Ovary (tissue), 9 donors: ENCODE data around the gene CEACAM7. TPM values are rescaled to one million over a fixed set of nuclear protein-coding genes. Genes with fewer than 3 reads are reported as not detected.

Experiments used
- DNase-seq, 5 donors: peaks; one replicate each; pipeline ENCODE4 v3.0.0-alpha.2; 2019 to 2020
- H3K27ac ChIP-seq, 2 donors: fragments of 200-600 bp; one replicate each; pipeline versions ENCODE4 v1.5.1 to v1.8.0; 2019 to 2022
- H3K27me3 ChIP-seq: fragments of 200-600 bp; one replicate; pipeline ENCODE4 v1.8.0; 2022
- H3K36me3 ChIP-seq: fragments of 200-600 bp; sonication (generic); one replicate; pipeline ENCODE4 v1.5.1; 2019
- H3K4me1 ChIP-seq: one replicate; pipeline ENCODE4 v1.8.1; 2013; ENCODE audit warnings: mild to moderate bottlenecking, moderate library complexity; ENCODE audit not compliant: insufficient read depth
- H3K4me3 ChIP-seq: fragments of 200-600 bp; sonication (generic); one replicate; pipeline ENCODE4 v1.5.1; 2017
- H3K9me3 ChIP-seq, 2 donors: fragments of 200-600 bp in 1 of 2; sonication (generic) in 1 of 2; one replicate each; pipeline versions ENCODE4 v1.5.1 to v1.8.1; 2013 to 2019; ENCODE audit warnings: mild to moderate bottlenecking in 1 of 2, moderate library complexity in 1 of 2
- EP300 ChIP-seq: sonication (generic); formaldehyde crosslinking; IDR thresholded peaks from one replicate; pipeline ENCODE4 v1.6.1; 2017; ENCODE audit warnings: antibody characterized with exemption
- POLR2A ChIP-seq: fragments of 450-650 bp; IDR thresholded peaks from one replicate; pipeline ENCODE4 v1.6.1; 2017; ENCODE audit warnings: antibody characterized with exemption, mild to moderate bottlenecking, moderate library complexity
- WGBS, 3 donors: extraction: QIAGEN DNeasy Blood & Tissue Kit in 1 of 3; methylation state at CpG; one replicate each; pipeline versions ENCODE4 v1.1.5 to v1.1.7; 2013 to 2017; 5-methylcytosine and 5-hydroxymethylcytosine counted together
- intact Hi-C, 4 donors: fragments of 100-400 bp; cut with DNase I; formaldehyde crosslinking; loops; one replicate each; pipeline versions ENCODE4 v1.11.0 to v1.15.1; 2022 to 2023
- polyA plus RNA-seq, 2 donors: library from polyadenylated mRNA; stranded (reverse); fragments of 200-250 nt in 1 of 2; fragments of 350-450 nt in 1 of 2; fragmentation: Illumina TruSeq in 1 of 2; extraction: RNeasy Lipid Tissue Mini Kit (QIAGEN cat#74804) in 1 of 2; gene quantifications; one replicate each; pipeline ENCODE4 v1.2.3, GENCODE V29; 2013 to 2014
- total RNA-seq, 7 donors: library from RNA; depleted of rRNA in 2 of 7; stranded (reverse); fragments of >200 nt in 2 of 7; fragmentation: NEBNext Ultra II Directional in 3 of 7; extraction: Animal tissue kit (Norgen Biotek cat#: 25700) in 3 of 7; gene quantifications; one replicate each; pipeline versions ENCODE4 v1.1.0 to v1.2.4, GENCODE V29; 2016 to 2023
- TF ChIP-seq, protein P1 (sequence below), 3 donors: fragments of 450-650 bp in 2 of 3; fragments of 200-600 bp in 1 of 3; IDR thresholded peaks; one replicate each; pipeline versions ENCODE4 v1.5.1 to v1.8.0; 2016 to 2022; ENCODE audit warnings: antibody characterized with exemption in 3 of 3, mild to moderate bottlenecking in 1 of 3
- donor health status: DM: no; HTN: no; CAD: no; lungs with moderate emphysema.
- donor health status: DM: no; HTN: no; CAD: no.
- donor health status: Bipolar disorder and iron deficiency.
- donor health status: DM: yes; HTN: yes; CAD: no.
- donor health status: DM: no; HTN: no; CAD: no.
- donor health status: DM: yes; HTN: yes; CAD: no.

Gene CEACAM7
- total and polyA plus RNA-seq, 9 donors = 0.08 to 0.55 TPM; not detected in 7

DNA sequence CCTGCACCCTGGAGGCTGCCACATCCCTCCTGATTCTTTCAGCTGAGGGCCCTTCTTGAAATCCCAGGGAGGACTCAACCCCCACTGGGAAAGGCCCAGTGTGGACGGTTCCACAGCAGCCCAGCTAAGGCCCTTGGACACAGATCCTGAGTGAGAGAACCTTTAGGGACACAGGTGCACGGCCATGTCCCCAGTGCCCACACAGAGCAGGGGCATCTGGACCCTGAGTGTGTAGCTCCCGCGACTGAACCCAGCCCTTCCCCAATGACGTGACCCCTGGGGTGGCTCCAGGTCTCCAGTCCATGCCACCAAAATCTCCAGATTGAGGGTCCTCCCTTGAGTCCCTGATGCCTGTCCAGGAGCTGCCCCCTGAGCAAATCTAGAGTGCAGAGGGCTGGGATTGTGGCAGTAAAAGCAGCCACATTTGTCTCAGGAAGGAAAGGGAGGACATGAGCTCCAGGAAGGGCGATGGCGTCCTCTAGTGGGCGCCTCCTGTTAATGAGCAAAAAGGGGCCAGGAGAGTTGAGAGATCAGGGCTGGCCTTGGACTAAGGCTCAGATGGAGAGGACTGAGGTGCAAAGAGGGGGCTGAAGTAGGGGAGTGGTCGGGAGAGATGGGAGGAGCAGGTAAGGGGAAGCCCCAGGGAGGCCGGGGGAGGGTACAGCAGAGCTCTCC lies 13.5 kb upstream of the CEACAM7 start:
- WGBS, 3 donors = 36 to 42% (median 39%) methylated on average over 10 of the region's 10 CpGs
- Histone ChIP-seq H3K4me1 (no peaks in the 10 kb centered on the region), H3K27ac (no peak overlapping the region), H3K4me3 (no peak overlapping the region), H3K9me3 (no peaks in the 10 kb centered on the region), H3K36me3 (no peaks in the 10 kb centered on the region), H3K27me3 (no peaks in the 10 kb centered on the region)
- intact Hi-C loops = no loop called here
- no peak for TF ChIP-seq POLR2A
- TF ChIP-seq EP300 = no peak
- DNase-seq = no peak

DNA sequence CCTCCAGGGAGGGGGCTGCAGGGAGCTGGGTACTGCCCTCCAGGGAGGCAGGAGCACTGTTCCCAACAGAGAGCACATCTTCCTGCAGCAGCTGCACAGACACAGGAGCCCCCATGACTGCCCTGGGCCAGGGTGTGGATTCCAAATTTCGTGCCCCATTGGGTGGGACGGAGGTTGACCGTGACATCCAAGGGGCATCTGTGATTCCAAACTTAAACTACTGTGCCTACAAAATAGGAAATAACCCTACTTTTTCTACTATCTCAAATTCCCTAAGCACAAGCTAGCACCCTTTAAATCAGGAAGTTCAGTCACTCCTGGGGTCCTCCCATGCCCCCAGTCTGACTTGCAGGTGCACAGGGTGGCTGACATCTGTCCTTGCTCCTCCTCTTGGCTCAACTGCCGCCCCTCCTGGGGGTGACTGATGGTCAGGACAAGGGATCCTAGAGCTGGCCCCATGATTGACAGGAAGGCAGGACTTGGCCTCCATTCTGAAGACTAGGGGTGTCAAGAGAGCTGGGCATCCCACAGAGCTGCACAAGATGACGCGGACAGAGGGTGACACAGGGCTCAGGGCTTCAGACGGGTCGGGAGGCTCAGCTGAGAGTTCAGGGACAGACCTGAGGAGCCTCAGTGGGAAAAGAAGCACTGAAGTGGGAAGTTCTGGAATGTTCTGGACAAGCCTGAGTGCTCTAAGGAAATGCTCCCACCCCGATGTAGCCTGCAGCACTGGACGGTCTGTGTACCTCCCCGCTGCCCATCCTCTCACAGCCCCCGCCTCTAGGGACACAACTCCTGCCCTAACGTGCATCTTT lies 12.5 kb upstream of the CEACAM7 start:
- Histone ChIP-seq H3K4me1 (no peaks in the 10 kb centered on the region), H3K27me3 (no peaks in the 10 kb centered on the region), H3K4me3 (no peak overlapping the region), H3K9me3 (no peaks in the 10 kb centered on the region), H3K27ac (no peak overlapping the region), H3K36me3 (no peaks in the 10 kb centered on the region)
- no peak for DNase-seq
- intact Hi-C loops = no loop called here
- 72 to 79% (median 73%) methylated on average over 13 of the region's 13 CpGs for WGBS, 3 donors
- TF ChIP-seq, protein P1, sequence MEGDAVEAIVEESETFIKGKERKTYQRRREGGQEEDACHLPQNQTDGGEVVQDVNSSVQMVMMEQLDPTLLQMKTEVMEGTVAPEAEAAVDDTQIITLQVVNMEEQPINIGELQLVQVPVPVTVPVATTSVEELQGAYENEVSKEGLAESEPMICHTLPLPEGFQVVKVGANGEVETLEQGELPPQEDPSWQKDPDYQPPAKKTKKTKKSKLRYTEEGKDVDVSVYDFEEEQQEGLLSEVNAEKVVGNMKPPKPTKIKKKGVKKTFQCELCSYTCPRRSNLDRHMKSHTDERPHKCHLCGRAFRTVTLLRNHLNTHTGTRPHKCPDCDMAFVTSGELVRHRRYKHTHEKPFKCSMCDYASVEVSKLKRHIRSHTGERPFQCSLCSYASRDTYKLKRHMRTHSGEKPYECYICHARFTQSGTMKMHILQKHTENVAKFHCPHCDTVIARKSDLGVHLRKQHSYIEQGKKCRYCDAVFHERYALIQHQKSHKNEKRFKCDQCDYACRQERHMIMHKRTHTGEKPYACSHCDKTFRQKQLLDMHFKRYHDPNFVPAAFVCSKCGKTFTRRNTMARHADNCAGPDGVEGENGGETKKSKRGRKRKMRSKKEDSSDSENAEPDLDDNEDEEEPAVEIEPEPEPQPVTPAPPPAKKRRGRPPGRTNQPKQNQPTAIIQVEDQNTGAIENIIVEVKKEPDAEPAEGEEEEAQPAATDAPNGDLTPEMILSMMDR (IDR thresholded peaks at IDR 0.05) = no peak
- TF ChIP-seq POLR2A (no peak), EP300 (no peak)

DNA sequence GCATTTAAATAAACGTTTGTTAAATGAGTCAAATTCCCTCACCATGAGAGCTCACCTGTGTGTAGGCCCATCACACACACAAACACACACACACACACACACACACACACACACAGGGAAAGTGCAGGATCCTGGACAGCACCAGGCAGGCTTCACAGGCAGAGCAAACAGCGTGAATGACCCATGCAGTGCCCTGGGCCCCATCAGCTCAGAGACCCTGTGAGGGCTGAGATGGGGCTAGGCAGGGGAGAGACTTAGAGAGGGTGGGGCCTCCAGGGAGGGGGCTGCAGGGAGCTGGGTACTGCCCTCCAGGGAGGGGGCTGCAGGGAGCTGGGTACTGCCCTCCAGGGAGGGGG lies 11.9 kb upstream of the CEACAM7 start:
- Histone ChIP-seq H3K4me3 (no peak overlapping the region), H3K36me3 (no peaks in the 10 kb centered on the region), H3K27me3 (no peaks in the 10 kb centered on the region), H3K4me1 (no peaks in the 10 kb centered on the region), H3K9me3 (no peaks in the 10 kb centered on the region), H3K27ac (no peak overlapping the region)
- intact Hi-C loops = loop anchor here in 1 of 4 donors (5.0 kb wide), 1 partner anchor 1968 kb away; no protein-coding TSS in a partner anchor
- TF ChIP-seq, protein P1 (IDR thresholded peaks at IDR 0.05) = no peak
- no peak for TF ChIP-seq POLR2A
- no peak for TF ChIP-seq EP300
- 35 to 61% (median 47%) methylated on average over 2 of the region's 2 CpGs for WGBS, 3 donors
- no peak for DNase-seq

DNA sequence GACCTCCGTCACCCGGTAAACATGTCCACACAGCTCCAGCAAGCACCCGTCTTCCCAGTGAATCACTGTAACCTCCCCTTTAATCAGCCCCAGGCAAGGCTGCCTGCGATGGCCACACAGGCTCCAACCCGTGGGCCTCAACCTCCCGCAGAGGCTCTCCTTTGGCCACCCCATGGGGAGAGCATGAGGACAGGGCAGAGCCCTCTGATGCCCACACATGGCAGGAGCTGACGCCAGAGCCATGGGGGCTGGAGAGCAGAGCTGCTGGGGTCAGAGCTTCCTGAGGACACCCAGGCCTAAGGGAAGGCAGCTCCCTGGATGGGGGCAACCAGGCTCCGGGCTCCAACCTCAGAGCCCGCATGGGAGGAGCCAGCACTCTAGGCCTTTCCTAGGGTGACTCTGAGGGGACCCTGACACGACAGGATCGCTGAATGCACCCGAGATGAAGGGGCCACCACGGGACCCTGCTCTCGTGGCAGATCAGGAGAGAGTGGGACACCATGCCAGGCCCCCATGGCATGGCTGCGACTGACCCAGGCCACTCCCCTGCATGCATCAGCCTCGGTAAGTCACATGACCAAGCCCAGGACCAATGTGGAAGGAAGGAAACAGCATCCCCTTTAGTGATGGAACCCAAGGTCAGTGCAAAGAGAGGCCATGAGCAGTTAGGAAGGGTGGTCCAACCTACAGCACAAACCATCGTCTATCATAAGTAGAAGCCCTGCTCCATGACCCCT lies 11.3 kb upstream of the CEACAM7 start:
- 68 to 73% (median 72%) methylated on average over 17 of the region's 17 CpGs for WGBS, 3 donors
- no peak overlapping the region for H3K27ac ChIP-seq
- no peak overlapping the region for H3K4me3 ChIP-seq
- intact Hi-C loops = loop anchor here in 1 of 4 donors (5.0 kb wide), 1 partner anchor 1967 kb away; no protein-coding TSS in a partner anchor
- no peaks in the 10 kb centered on the region for H3K27me3 ChIP-seq
- DNase-seq = no peak
- H3K4me1 ChIP-seq = no peaks in the 10 kb centered on the region
- no peak for TF ChIP-seq POLR2A
- TF ChIP-seq EP300 = no peak
- TF ChIP-seq, protein P1 (IDR thresholded peaks at IDR 0.05) = no peak
- H3K36me3 ChIP-seq = no peaks in the 10 kb centered on the region
- H3K9me3 ChIP-seq = no peaks in the 10 kb centered on the region
